HepG2 (cell line): ENCODE results near the gene PSME3IP1. TPM values are rescaled to one million over a fixed set of nuclear protein-coding genes. Genes with fewer than 3 reads are reported as not detected.

ENCODE experiments used
- CBX5 ChIP-seq: sonication (generic); formaldehyde crosslinking; IDR thresholded peaks from 2 replicates; pipeline ENCODE4 v1.4.0; 2020; ENCODE audit warnings: missing genetic modification reagents, borderline replicate concordance
- KDM1A ChIP-seq: IDR thresholded peaks from 2 replicates; pipeline ENCODE4 v1.6.1; 2016; ENCODE audit warnings: missing compliant biosample characterization
- NCOA5 ChIP-seq: sonication (generic); formaldehyde crosslinking; IDR thresholded peaks from 2 replicates; pipeline ENCODE4 v1.4.0; 2020; ENCODE audit warnings: missing genetic modification reagents
- PBX2 ChIP-seq: IDR thresholded peaks from 2 replicates; pipeline ENCODE4 v1.6.1; 2016; ENCODE audit warnings: control low read depth
- PHB2 ChIP-seq: fragments of 450-650 bp; IDR thresholded peaks from 2 replicates; pipeline ENCODE4 v1.6.1; 2018; ENCODE audit not compliant: partially characterized antibody
- RNF2 ChIP-seq: fragments of 450-650 bp; conservative IDR thresholded peaks from 2 replicates; pipeline ENCODE4 v1.6.1; 2016; ENCODE audit warnings: low read depth
- SP140L ChIP-seq: sonication (generic); formaldehyde crosslinking; IDR thresholded peaks from 2 replicates; pipeline ENCODE4 v1.4.0; 2020; ENCODE audit warnings: missing genetic modification reagents, borderline replicate concordance
- TFDP1 ChIP-seq: IDR thresholded peaks from 2 replicates; pipeline ENCODE4 v1.6.1; 2016; ENCODE audit warnings: missing compliant biosample characterization, missing genetic modification reagents, borderline replicate concordance
- ZNF101 ChIP-seq: sonication (generic); formaldehyde crosslinking; IDR thresholded peaks from 2 replicates; pipeline ENCODE4 v1.4.0; 2020; ENCODE audit warnings: mild to moderate bottlenecking, low read depth, missing genetic modification reagents, borderline replicate concordance
- ZNF160 ChIP-seq: sonication (generic); formaldehyde crosslinking; IDR thresholded peaks from 2 replicates; pipeline ENCODE4 v1.8.0; 2022; ENCODE audit warnings: mild to moderate bottlenecking, inconsistent platforms, missing genetic modification reagents
- ZNF350 ChIP-seq: sonication (generic); formaldehyde crosslinking; IDR thresholded peaks from 2 replicates; pipeline ENCODE4 v1.4.0; 2020; ENCODE audit warnings: mild to moderate bottlenecking, low read depth, missing genetic modification reagents, borderline replicate concordance
- ZNF512B ChIP-seq: sonication (generic); formaldehyde crosslinking; IDR thresholded peaks from 2 replicates; pipeline ENCODE4 v1.5.1; 2020; ENCODE audit warnings: missing genetic modification reagents, mild to moderate bottlenecking, borderline replicate concordance
- ZNF646 ChIP-seq: sonication (generic); formaldehyde crosslinking; IDR thresholded peaks from 2 replicates; pipeline ENCODE4 v1.9.0; 2021; ENCODE audit warnings: mild to moderate bottlenecking, missing genetic modification reagents
- ZNF746 ChIP-seq: sonication (generic); formaldehyde crosslinking; IDR thresholded peaks from 2 replicates; pipeline ENCODE4 v1.8.0; 2022; ENCODE audit warnings: mild to moderate bottlenecking, missing genetic modification reagents
- ZNF770 ChIP-seq: sonication (generic); formaldehyde crosslinking; IDR thresholded peaks from 2 replicates; pipeline ENCODE4 v1.5.0; 2020; ENCODE audit warnings: mild to moderate bottlenecking, missing genetic modification reagents
- polyA plus RNA-seq, 8 experiments: library from polyadenylated mRNA; depleted of rRNA in 3 of 8; stranded (reverse) in 7 of 8; unstranded in 1 of 8; fragments of >200 nt; fragmentation: Illumina TruSeq in 4 of 8; extraction: Trizol in 4 of 8; gene quantifications; 2 replicates each; pipeline versions ENCODE4 v1.2.1 to v1.2.3, GENCODE V29; 2011 to 2016; ENCODE audit warnings: low read depth in 4 of 8, missing spikeins in 1 of 8, mixed read lengths in 1 of 8; ENCODE audit not compliant: insufficient read depth in 1 of 8
- total RNA-seq, 5 experiments: library from RNA; depleted of rRNA; stranded (reverse); fragments of >200 nt; fragmentation: Illumina TruSeq; extraction: Trizol; gene quantifications; 2 replicates each; pipeline ENCODE4 v1.2.3, GENCODE V29; 2016; ENCODE audit warnings: low read depth in 1 of 5

PSME3IP1 gene
- total and polyA plus RNA-seq, 2 of the 13 experiments (the other 11 are each of a cell fraction or from before 2014, with no cell fraction given), result 90.8 to 99.8 TPM

GRCh38 chr16:57194512-57194911, 8.7 kb upstream of the PSME3IP1 start (continued):
- no peak for TF ChIP-seq PBX2 (CRISPR knock-in tag)
- no peak for TF ChIP-seq ZNF160 (CRISPR knock-in tag)
- TF ChIP-seq ZNF512B (CRISPR knock-in tag), result no peak
- TF ChIP-seq NCOA5 (CRISPR knock-in tag), result no peak
- no peak for TF ChIP-seq ZNF350 (CRISPR knock-in tag)
- TF ChIP-seq ZNF746 (CRISPR knock-in tag), result no peak
- TF ChIP-seq ZNF646, result no peak
- TF ChIP-seq KDM1A (CRISPR knock-in tag), result no peak
- TF ChIP-seq PHB2, result no peak
- TF ChIP-seq ZNF770 (CRISPR knock-in tag), result no peak
- no peak for TF ChIP-seq TFDP1 (CRISPR knock-in tag)
- TF ChIP-seq ZNF101 (CRISPR knock-in tag), result no peak
- TF ChIP-seq RNF2, result no peak
- no peak for TF ChIP-seq SP140L (CRISPR knock-in tag)
- no peak for TF ChIP-seq CBX5 (CRISPR knock-in tag)
